Caco-2 (cell line): ENCODE measurements around the gene CMTM7. TPM values are rescaled to one million over a fixed set of nuclear protein-coding genes. Genes with fewer than 3 reads are reported as not detected.

Experiments used
- BruUV-seq: library from RNA; stranded (reverse); fragments of 400-500 nt; replicated peaks from 2 replicates; lab custom pipeline; 2021; lab: Mats Ljungman, UMichigan
- CTCF ChIA-PET: fragments of 300-600 bp; sonication (Branson Sonifier 250); formaldehyde crosslinking; loops from one replicate; lab custom pipeline; 2022; ENCODE audit warnings: antibody characterized with exemption; lab: Charles Lee
- POLR2A ChIA-PET: fragments of 300-600 bp; sonication (Branson Sonifier 250); formaldehyde crosslinking; loops from one replicate; lab custom pipeline; 2022; ENCODE audit warnings: antibody characterized with exemption; lab: Charles Lee
- DNase-seq, 2 experiments: peaks; one replicate each; pipeline versions ENCODE4 v3.0.0 to v3.0.0-alpha.2; 2020 to 2022
- H3K27me3 ChIP-seq: replicated peaks from 2 replicates; pipeline ENCODE4 v1.6.0; 2011; ENCODE audit warnings: low read length; ENCODE audit not compliant: control insufficient read depth, insufficient read depth
- H3K36me3 ChIP-seq: 2 replicates; pipeline ENCODE4 v1.5.1; 2011; ENCODE audit warnings: low read length; ENCODE audit not compliant: control insufficient read depth, insufficient read depth
- H3K4me1 ChIP-seq: fragments of 250-450 bp; sonication (Bioruptor Pico); 2 replicates; pipeline ENCODE4 v1.5.1; 2020; ENCODE audit warnings: mild to moderate bottlenecking
- H3K4me3 ChIP-seq: 2 replicates; pipeline ENCODE4 v1.5.1; 2011; ENCODE audit warnings: low read depth, mild to moderate bottlenecking, control low read depth, low read length
- H3K9me3 ChIP-seq: fragments of 250-450 bp; sonication (Bioruptor Pico); 2 replicates; pipeline ENCODE4 v1.5.1; 2020; ENCODE audit warnings: mild to moderate bottlenecking, moderate library complexity
- H3K27ac Mint-ChIP-seq: one replicate; pipeline ENCODE4 v1.8.0; 2022; ENCODE audit warnings: mixed read lengths; ENCODE audit not compliant: unreplicated experiment
- H3K27me3 Mint-ChIP-seq: one replicate; pipeline ENCODE4 v1.8.0; 2022; ENCODE audit warnings: mixed read lengths; ENCODE audit not compliant: insufficient read depth, unreplicated experiment
- H3K36me3 Mint-ChIP-seq: one replicate; pipeline ENCODE4 v1.8.0; 2022; ENCODE audit warnings: mild to moderate bottlenecking, mixed read lengths; ENCODE audit not compliant: insufficient read depth, unreplicated experiment
- H3K4me1 Mint-ChIP-seq: one replicate; pipeline ENCODE4 v1.8.0; 2022; ENCODE audit warnings: low read depth, mixed read lengths; ENCODE audit not compliant: unreplicated experiment
- H3K4me3 Mint-ChIP-seq: one replicate; pipeline ENCODE4 v1.8.0; 2022; ENCODE audit warnings: mild to moderate bottlenecking, moderate library complexity, mixed read lengths; ENCODE audit not compliant: unreplicated experiment
- H3K9me3 Mint-ChIP-seq: one replicate; pipeline ENCODE4 v1.8.0; 2022; ENCODE audit warnings: mixed read lengths; ENCODE audit not compliant: unreplicated experiment
- CTCF ChIP-seq, 2 experiments: fragments of 200-600 bp in 1 of 2; IDR thresholded peaks; 1 replicate in 1 of 2; 2 replicates in 1 of 2; pipeline versions ENCODE4 v1.5.1 to v1.8.0; 2011 to 2022; ENCODE audit warnings: antibody characterized with exemption in 1 of 2, control low read depth in 1 of 2, inconsistent platforms in 1 of 2, low read depth in 1 of 2, low read length in 1 of 2, mild to moderate bottlenecking in 1 of 2, moderate library complexity in 1 of 2; ENCODE audit not compliant: insufficient read depth in 1 of 2, severe bottlenecking in 1 of 2, unreplicated experiment in 1 of 2
- intact Hi-C: fragments of 100-400 bp; cut with micrococcal nuclease; formaldehyde crosslinking; loops from one replicate; pipeline ENCODE4 v1.10.0; 2022; ENCODE audit not compliant: unreplicated experiment
- total RNA-seq: library from RNA; stranded (reverse); gene quantifications from 2 replicates; pipeline ENCODE4 v1.2.3, GENCODE V29; 2022

Gene CMTM7
- total RNA-seq, 1 experiment from 2014 or later = 27.0 TPM

- no peaks in the 10 kb centered on the region for H3K36me3 ChIP-seq
- no peaks in the 10 kb centered on the region for H3K27me3 ChIP-seq
- DNase-seq = no peak
- ChIA-PET CTCF (no interaction called here), POLR2A (no interaction called here)
- Mint-ChIP-seq H3K9me3 (peaks cover 10% of the 10 kb centered on the region), H3K36me3 (peaks cover 17% of the 10 kb centered on the region), H3K27me3 (no peaks in the 10 kb centered on the region), H3K27ac (no peak overlapping the region), H3K4me1 (no peaks in the 10 kb centered on the region), H3K4me3 (no peak overlapping the region)
- intact Hi-C loops = no loop called here
- no TSS peak for BruUV-seq
- no peaks in the 10 kb centered on the region for H3K4me1 ChIP-seq
- no peak for TF ChIP-seq CTCF (IDR thresholded peaks at IDR 0.05; ENCODE audit: insufficient read depth in 1 of 2, low read depth in 1 of 2, low read length in 1 of 2, severe bottlenecking in 1 of 2, unreplicated experiment in 1 of 2)
- no peaks in the 10 kb centered on the region for H3K9me3 ChIP-seq
- H3K4me3 ChIP-seq = no peak overlapping the region
Measured at GRCh38 chr3:32450426-32450825, 58.8 kb downstream of the CMTM7 start.

- BruUV-seq = no TSS peak
- intact Hi-C loops = no loop called here
- CTCF ChIA-PET = no interaction called here
Measured at GRCh38 chr3:32450992-32451659, 59.5 kb downstream of the CMTM7 start.

GRCh38 chr3:32452009-32452408 is 60.4 kb downstream of the CMTM7 start:
- no TSS peak for BruUV-seq
- H3K9me3 ChIP-seq = no peaks in the 10 kb centered on the region
- no peak for DNase-seq
- Mint-ChIP-seq H3K9me3 (no peaks in the 10 kb centered on the region), H3K27ac (no peak overlapping the region), H3K27me3 (no peaks in the 10 kb centered on the region), H3K4me1 (no peaks in the 10 kb centered on the region), H3K4me3 (no peak overlapping the region), H3K36me3 (peaks cover 22% of the 10 kb centered on the region)
- ChIA-PET CTCF (no interaction called here), POLR2A (no interaction called here)
- intact Hi-C loops = no loop called here
- H3K27me3 ChIP-seq = no peaks in the 10 kb centered on the region
- no peak overlapping the region for H3K4me3 ChIP-seq
- no peaks in the 10 kb centered on the region for H3K4me1 ChIP-seq
- no peaks in the 10 kb centered on the region for H3K36me3 ChIP-seq
- TF ChIP-seq CTCF (IDR thresholded peaks at IDR 0.05; ENCODE audit: insufficient read depth in 1 of 2, low read depth in 1 of 2, low read length in 1 of 2, severe bottlenecking in 1 of 2, unreplicated experiment in 1 of 2) = no peak

More at GRCh38 chr3:32450992-32451659, 59.5 kb downstream of the CMTM7 start:
- no peak overlapping the region for H3K27ac Mint-ChIP-seq
- H3K4me3 ChIP-seq = no peak overlapping the region
- H3K27me3 Mint-ChIP-seq = no peaks in the 10 kb centered on the region
- no peak for TF ChIP-seq CTCF (IDR thresholded peaks at IDR 0.05; ENCODE audit: insufficient read depth in 1 of 2, low read depth in 1 of 2, low read length in 1 of 2, severe bottlenecking in 1 of 2, unreplicated experiment in 1 of 2)
- DNase-seq = no peak
- POLR2A ChIA-PET = no interaction called here
- no peaks in the 10 kb centered on the region for H3K4me1 Mint-ChIP-seq
- H3K4me1 ChIP-seq = no peaks in the 10 kb centered on the region
- H3K36me3 Mint-ChIP-seq = peaks cover 22% of the 10 kb centered on the region
- peaks cover 7% of the 10 kb centered on the region for H3K9me3 Mint-ChIP-seq
- no peaks in the 10 kb centered on the region for H3K27me3 ChIP-seq
- no peak overlapping the region for H3K4me3 Mint-ChIP-seq
- H3K36me3 ChIP-seq = no peaks in the 10 kb centered on the region
- no peaks in the 10 kb centered on the region for H3K9me3 ChIP-seq
